Esophagus squamous epithelium (tissue), 5 donors: ENCODE measurements around the gene RSU1. TPM values are rescaled to one million over a fixed set of nuclear protein-coding genes. Genes with fewer than 3 reads are reported as not detected.

Experiments
- DNase-seq: peaks from one replicate; lab custom pipeline; 2025; lab: John Stamatoyannopoulos, UW
- H3K27ac ChIP-seq, 4 donors: fragments of 200-600 bp; sonication (generic); one replicate each; pipeline ENCODE4 v1.5.1; 2016 to 2019; ENCODE audit warnings: mild to moderate bottlenecking in 1 of 4
- H3K27me3 ChIP-seq, 4 donors: fragments of 200-600 bp; sonication (generic); 1 replicate in 3 of 4; 2 replicates in 1 of 4; pipeline versions ENCODE4 v1.5.1 to v1.6.0; 2017 to 2021; ENCODE audit warnings: antibody characterized with exemption in 1 of 4
- H3K36me3 ChIP-seq, 3 donors: fragments of 200-600 bp; sonication (generic); one replicate each; pipeline ENCODE4 v1.5.1; 2016 to 2019
- H3K4me1 ChIP-seq, 3 donors: fragments of 200-600 bp; sonication (generic); one replicate each; pipeline ENCODE4 v1.5.1; 2017 to 2019
- H3K4me3 ChIP-seq, 4 donors: fragments of 200-600 bp; sonication (generic); 1 replicate in 3 of 4; 2 replicates in 1 of 4; pipeline ENCODE4 v1.5.1; 2016 to 2019; ENCODE audit warnings: mild to moderate bottlenecking in 2 of 4, moderate library complexity in 1 of 4
- H3K9me3 ChIP-seq, 3 donors: fragments of 200-600 bp; sonication (generic); one replicate each; pipeline ENCODE4 v1.5.1; 2016 to 2019
- CTCF ChIP-seq, 6 experiments: fragments of 450-650 bp in 4 of 6; fragments of 200-600 bp in 2 of 6; sonication (generic) in 2 of 6; IDR thresholded peaks; one replicate each; pipeline ENCODE4 v1.5.1; 2016 to 2019; ENCODE audit warnings: antibody characterized with exemption in 6 of 6, mild to moderate bottlenecking in 4 of 6, moderate library complexity in 4 of 6
- POLR2A ChIP-seq, 4 donors: fragments of 450-650 bp; IDR thresholded peaks; one replicate each; pipeline ENCODE4 v1.6.1; 2017; ENCODE audit warnings: antibody characterized with exemption in 4 of 4, mild to moderate bottlenecking in 4 of 4, moderate library complexity in 3 of 4
- WGBS, 2 donors: methylation state at CpG; one replicate each; pipeline ENCODE4 v1.1.5; 2018; 5-methylcytosine and 5-hydroxymethylcytosine counted together
- intact Hi-C: fragments of 100-400 bp; cut with DNase I; formaldehyde crosslinking; loops from one replicate; pipeline ENCODE4 v1.15.0; 2022
- total RNA-seq, 4 donors: library from RNA; depleted of rRNA; stranded (reverse); fragments of >200 nt; gene quantifications; one replicate each; pipeline ENCODE4 v1.1.0, GENCODE V29; 2016
- donor health status: DM: yes; HTN: yes; CAD: no.

RSU1 gene
- total RNA-seq, 4 donors from 2014 or later, result 43.5 to 61.5 (median 51.3) TPM

- intact Hi-C loops, result no loop called here
- no peaks in the 10 kb centered on the region for H3K9me3 ChIP-seq
- H3K4me1 ChIP-seq, result no peaks in the 10 kb centered on the region
- no peak overlapping the region for H3K4me3 ChIP-seq
- H3K27me3 ChIP-seq, result no peaks in the 10 kb centered on the region
- WGBS, 2 donors, result 39 to 50% methylated on average over 4 of the region's 4 CpGs
- DNase-seq, result no peak
- TF ChIP-seq POLR2A (IDR thresholded peaks at IDR 0.05) (no peak), CTCF (IDR thresholded peaks at IDR 0.05) (no peak)
- no peaks in the 10 kb centered on the region for H3K36me3 ChIP-seq
- H3K27ac ChIP-seq, result no peak overlapping the region
Measured at GRCh38 chr10:16856567-16856966, 39.3 kb upstream of the RSU1 start.

DNA sequence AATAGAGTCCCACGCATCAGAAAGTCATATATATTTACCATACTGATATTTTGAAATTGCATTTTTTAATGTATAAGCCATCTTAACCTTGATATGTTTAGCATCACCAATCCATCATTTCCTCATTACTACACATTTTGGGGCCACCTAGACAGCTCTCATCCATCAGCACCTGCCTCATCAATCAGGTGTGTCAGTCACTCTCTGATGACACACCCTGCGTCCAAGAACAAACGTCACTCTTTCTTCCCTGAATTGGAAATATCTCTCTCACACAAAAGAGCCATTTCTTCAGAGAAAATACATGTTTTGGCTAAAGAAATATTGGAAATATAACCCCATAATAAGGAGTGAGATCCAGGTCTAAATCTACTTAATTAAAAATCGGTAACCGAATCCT, 38.9 kb upstream of the RSU1 start:
- H3K36me3 ChIP-seq, result no peaks in the 10 kb centered on the region
- H3K9me3 ChIP-seq, result no peaks in the 10 kb centered on the region
- no peak overlapping the region for H3K27ac ChIP-seq
- intact Hi-C loops, result no loop called here
- DNase-seq, result no peak
- 68 to 70% methylated on average over 5 of the region's 5 CpGs for WGBS, 2 donors
- no peaks in the 10 kb centered on the region for H3K27me3 ChIP-seq
- no peak overlapping the region for H3K4me3 ChIP-seq
- H3K4me1 ChIP-seq, result no peaks in the 10 kb centered on the region
- TF ChIP-seq CTCF (IDR thresholded peaks at IDR 0.05) (no peak), POLR2A (IDR thresholded peaks at IDR 0.05) (no peak)

DNA sequence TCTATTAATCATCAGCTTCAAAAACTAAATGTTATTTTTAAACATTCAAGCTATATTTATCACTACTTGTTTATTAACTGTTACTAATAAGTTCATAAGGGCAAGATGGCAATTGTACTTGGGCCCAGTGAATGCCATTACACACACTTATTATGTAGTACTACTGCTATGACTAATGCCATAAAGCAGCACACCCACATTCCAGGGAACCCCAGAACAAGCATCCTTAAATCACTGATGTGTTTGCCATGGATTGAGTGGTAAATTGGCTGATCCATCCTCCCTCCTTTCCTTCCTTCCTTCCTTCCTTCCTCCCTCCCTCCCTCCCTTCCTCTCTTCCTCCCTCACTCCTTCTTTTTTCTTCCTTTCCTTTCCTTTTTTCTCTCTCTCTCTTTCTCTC, 37.4 kb upstream of the RSU1 start:
- no peaks in the 10 kb centered on the region for H3K9me3 ChIP-seq
- TF ChIP-seq POLR2A (IDR thresholded peaks at IDR 0.05), result no peak
- no peak for TF ChIP-seq CTCF (IDR thresholded peaks at IDR 0.05)
- no peak for DNase-seq
- no peaks in the 10 kb centered on the region for H3K4me1 ChIP-seq
- H3K4me3 ChIP-seq, result no peak overlapping the region
- H3K27ac ChIP-seq, result no peak overlapping the region
- H3K27me3 ChIP-seq, result no peaks in the 10 kb centered on the region
- no peaks in the 10 kb centered on the region for H3K36me3 ChIP-seq
- intact Hi-C loops, result no loop called here

GRCh38 chr10:16853809-16854208, 36.6 kb upstream of the RSU1 start:
- H3K4me3 ChIP-seq, result no peak overlapping the region
- 90 to 94% methylated on average over 4 of the region's 4 CpGs for WGBS, 2 donors
- DNase-seq, result no peak
- no peaks in the 10 kb centered on the region for H3K27me3 ChIP-seq
- peaks cover 0 to 5% (median 0%) of the 10 kb centered on the region in 3 donors for H3K4me1 ChIP-seq
- H3K9me3 ChIP-seq, result no peaks in the 10 kb centered on the region
- H3K36me3 ChIP-seq, result no peaks in the 10 kb centered on the region
- H3K27ac ChIP-seq, result no peak overlapping the region
- TF ChIP-seq POLR2A (IDR thresholded peaks at IDR 0.05) (no peak), CTCF (IDR thresholded peaks at IDR 0.05) (no peak)
- intact Hi-C loops, result no loop called here

GRCh38 chr10:16853201-16853600, 36.0 kb upstream of the RSU1 start:
- WGBS, 2 donors, result 56 to 73% methylated on average over 4 of the region's 4 CpGs
- TF ChIP-seq POLR2A (IDR thresholded peaks at IDR 0.05), result no peak
- peak in 1 of 6 experiments; percentile 15 for TF ChIP-seq CTCF (IDR thresholded peaks at IDR 0.05)
- DNase-seq, result no peak
- H3K36me3 ChIP-seq, result no peaks in the 10 kb centered on the region
- H3K27me3 ChIP-seq, result no peaks in the 10 kb centered on the region
- intact Hi-C loops, result no loop called here
- H3K4me3 ChIP-seq, result no peak overlapping the region
- no peak overlapping the region for H3K27ac ChIP-seq
- H3K9me3 ChIP-seq, result no peaks in the 10 kb centered on the region
- H3K4me1 ChIP-seq, result peaks cover 0 to 11% (median 0%) of the 10 kb centered on the region in 3 donors
